G401 (cell line): Measurements from ENCODE around the gene TPM3. TPM values are rescaled to one million over a fixed set of nuclear protein-coding genes. Genes with fewer than 3 reads are reported as not detected.
"Not testable (repeated sequence)": the region's sequence is repeated elsewhere in the genome, so short reads cannot be mapped to it uniquely, and the experiment has no call there.

Experiments used
- DNase-seq: peaks from one replicate; pipeline ENCODE4 v3.0.0-alpha.2; 2015; ENCODE audit warnings: low spot score
- in situ Hi-C: cut with HindIII; loops from 2 replicates; pipeline ENCODE4 v1.10.0; 2016; ENCODE audit warnings: low sequenced_read_pairs, mixed read lengths
- total RNA-seq: library from RNA; depleted of rRNA; stranded (reverse); fragments of >200 nt; shearing (Covaris generic); gene quantifications from 2 replicates; pipeline ENCODE4 v1.2.3, GENCODE V29; 2014

The TPM3 gene
- total RNA-seq, 1 experiment from 2014 or later, result 782 TPM

GRCh38 chr1:154208677-154209388 lies 16.9 kb upstream of the TPM3 start:
- in situ Hi-C loops, result no loop called here
- no peak for DNase-seq

DNA sequence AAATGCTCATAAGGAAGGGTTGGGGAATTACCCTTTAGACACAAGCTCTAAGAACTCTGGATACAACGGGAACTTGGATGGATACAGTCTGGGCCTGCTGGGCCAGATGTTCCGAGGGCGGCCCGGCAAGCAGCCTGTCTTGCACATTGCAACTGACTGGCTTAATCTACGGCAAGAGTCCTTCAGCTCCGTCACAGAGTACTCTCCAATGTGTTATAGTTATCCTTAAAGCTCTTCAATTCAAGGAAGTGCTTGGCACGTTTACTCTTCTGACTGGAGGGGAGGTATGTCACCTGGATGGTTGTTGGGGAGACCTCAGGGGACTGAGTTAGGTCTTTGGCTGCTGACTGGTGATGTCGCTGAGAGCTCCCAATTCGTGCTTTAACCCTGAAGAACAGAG lies 15.4 kb upstream of the TPM3 start:
- no peak for DNase-seq
- in situ Hi-C loops, result no loop called here

GRCh38 chr1:154206196-154206595 lies 14.3 kb upstream of the TPM3 start, which contains the start of gene CFAP141:
TSS of gene CFAP141 (minus strand) at chr1:154206333. CDS start at chr1:154206307, 26 bp downstream.
- DNase-seq, result no peak
- in situ Hi-C loops, result no loop called here

GRCh38 chr1:154205778-154206177 lies 13.9 kb upstream of the TPM3 start:
- DNase-seq, in situ Hi-C loops: not testable (repeated sequence)

- in situ Hi-C loops, result no loop called here
- DNase-seq, result no peak
These were observed 7.6 kb upstream of the TPM3 start for GRCh38 chr1:154199563-154199879.

- DNase-seq, result peak; percentile 59
- in situ Hi-C loops, result no loop called here
These were observed 7.1 kb upstream of the TPM3 start for GRCh38 chr1:154198756-154199562.

GRCh38 chr1:154193821-154194220 lies 1.9 kb upstream of the TPM3 start:
- in situ Hi-C loops, result no loop called here
- no peak for DNase-seq

- DNase-seq, result no peak
- in situ Hi-C loops, result no loop called here
These were observed 576 bp upstream of the TPM3 start for GRCh38 chr1:154192476-154192875.

DNA sequence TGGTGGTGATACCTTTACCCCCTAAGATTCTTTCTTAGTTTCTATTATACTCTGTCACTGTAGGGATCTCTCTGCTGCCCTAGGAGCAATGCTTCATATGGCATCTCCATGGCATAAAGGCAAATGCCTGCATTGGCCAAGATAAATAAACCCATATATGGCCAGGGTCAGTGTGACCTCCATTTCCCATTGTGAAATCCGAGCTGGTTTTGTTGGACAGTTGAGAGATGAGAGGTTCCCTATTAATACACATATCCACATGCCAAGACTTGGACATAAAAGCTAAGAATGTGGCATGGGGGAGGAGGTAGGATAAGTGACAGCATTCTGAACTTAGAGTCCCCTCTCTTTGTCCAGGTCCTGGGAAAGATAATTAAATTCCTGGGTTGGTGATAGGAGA lies 1.4 kb downstream of the TPM3 start:
- in situ Hi-C loops, result no loop called here
- DNase-seq, result no peak

DNA sequence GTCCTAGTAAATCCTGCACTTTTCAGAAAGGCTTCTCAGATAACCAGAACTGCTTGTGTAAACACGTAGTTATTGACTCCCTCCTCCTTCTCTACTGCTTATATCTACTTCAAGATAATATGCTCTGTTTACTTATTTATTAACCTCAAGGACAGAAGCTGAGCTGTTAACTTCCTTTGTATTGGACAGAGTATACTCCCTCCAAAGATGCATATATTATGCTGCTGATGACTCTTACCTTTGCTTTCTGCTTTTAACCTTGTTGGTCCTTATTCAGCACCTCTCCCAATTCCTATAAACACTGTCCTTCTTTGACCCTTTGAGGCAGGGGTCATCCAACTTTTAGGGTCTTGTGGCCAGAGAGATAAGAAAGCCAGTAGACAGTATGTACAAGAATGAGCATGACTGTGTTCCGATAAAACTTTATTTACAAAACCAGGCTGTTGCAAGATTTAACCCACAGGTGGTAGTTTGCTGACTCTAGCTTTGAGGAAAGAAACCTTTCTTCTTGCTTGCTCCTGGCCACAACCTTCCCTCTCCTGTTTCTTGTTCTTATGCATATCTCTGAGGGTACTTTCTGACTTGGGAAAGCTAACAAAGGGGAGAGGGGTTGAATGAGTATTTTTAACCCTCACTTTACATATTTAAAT lies 4.9 kb downstream of the TPM3 start:
- no peak for DNase-seq
- in situ Hi-C loops, result no loop called here

- peak; percentile 11 for DNase-seq
- in situ Hi-C loops, result no loop called here
These were observed 5.7 kb downstream of the TPM3 start for GRCh38 chr1:154186177-154186576.

- in situ Hi-C loops, result no loop called here
- peak; percentile 97 for DNase-seq
These were observed 8.6 kb downstream of the TPM3 start for GRCh38 chr1:154183046-154183915.

DNA sequence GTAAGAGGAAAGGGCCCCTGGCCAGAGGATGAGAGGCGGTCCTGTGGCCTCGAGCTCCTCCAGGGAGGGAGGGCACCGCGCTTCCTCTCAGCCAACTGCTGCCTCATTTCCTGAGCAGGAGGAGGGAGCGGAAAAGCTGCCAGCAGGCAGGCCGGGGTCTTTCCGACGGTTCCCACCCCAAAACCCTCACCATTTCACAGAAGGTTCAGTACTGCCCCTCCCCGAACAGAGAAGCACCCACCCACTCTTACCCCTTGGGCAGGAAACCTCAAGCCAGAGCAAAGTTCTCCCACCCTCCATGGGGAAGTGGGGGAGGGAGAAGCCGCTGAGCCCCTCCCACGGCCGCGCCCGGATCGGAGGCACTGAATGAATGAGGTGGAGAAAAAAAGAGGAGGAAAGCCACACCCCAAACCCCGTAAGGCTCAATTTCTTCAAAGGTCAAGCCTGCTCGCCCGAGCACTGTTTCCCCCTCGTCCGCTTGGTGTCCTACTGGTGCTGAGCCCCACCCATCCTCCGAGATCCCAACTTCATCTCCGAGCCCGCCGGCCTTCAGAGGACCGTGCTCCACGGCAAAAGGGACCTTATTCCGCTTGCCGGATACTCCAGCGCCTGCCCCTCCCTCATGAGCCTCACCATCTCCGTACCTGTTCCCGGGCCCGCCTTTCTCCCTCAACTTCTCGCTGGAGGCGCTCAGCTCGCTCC lies 9.4 kb downstream of the TPM3 start:
- in situ Hi-C loops, result no loop called here

GRCh38 chr1:154181944-154182343 lies 10.0 kb downstream of the TPM3 start:
- in situ Hi-C loops, result no loop called here
- DNase-seq, result no peak

More for the DNA sequence above, 9.4 kb downstream of the TPM3 start:
- DNase-seq, result peak; percentile 48

DNA sequence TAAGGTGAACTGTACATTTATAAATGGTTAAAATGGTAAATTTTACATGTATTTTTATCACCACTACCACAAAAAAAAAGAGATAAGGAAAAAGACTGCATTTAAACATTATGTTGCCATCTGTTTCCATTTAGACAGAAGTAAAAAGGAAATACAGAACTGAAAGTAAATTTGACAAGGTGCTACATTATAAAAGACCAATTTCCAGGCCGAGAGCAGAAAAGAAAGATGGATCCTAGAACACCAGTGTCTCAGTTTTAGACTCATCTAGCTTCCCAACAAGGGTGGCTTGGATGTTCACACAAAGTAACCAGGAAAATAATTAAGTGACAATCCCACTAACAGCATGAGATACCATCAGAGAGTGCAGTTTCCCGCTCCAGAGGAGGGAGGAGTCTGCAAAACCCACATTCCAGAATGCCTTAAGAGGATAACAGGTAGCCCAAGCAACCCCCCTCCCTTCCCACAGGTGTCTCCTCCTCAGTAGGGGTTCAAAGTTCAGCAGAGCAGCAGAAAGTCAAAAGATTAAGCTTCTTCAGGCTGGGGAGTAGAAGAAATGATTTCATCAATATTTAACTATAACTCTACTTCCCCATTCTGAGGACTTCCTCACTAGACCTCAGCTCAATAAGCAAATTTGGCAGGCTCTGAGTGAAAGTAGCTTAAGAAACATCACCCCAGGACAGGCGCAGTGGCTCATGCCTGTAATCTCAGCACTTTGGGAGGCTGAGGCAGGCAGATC lies 11.8 kb downstream of the TPM3 start:
- in situ Hi-C loops, result no loop called here
- no peak for DNase-seq

DNA sequence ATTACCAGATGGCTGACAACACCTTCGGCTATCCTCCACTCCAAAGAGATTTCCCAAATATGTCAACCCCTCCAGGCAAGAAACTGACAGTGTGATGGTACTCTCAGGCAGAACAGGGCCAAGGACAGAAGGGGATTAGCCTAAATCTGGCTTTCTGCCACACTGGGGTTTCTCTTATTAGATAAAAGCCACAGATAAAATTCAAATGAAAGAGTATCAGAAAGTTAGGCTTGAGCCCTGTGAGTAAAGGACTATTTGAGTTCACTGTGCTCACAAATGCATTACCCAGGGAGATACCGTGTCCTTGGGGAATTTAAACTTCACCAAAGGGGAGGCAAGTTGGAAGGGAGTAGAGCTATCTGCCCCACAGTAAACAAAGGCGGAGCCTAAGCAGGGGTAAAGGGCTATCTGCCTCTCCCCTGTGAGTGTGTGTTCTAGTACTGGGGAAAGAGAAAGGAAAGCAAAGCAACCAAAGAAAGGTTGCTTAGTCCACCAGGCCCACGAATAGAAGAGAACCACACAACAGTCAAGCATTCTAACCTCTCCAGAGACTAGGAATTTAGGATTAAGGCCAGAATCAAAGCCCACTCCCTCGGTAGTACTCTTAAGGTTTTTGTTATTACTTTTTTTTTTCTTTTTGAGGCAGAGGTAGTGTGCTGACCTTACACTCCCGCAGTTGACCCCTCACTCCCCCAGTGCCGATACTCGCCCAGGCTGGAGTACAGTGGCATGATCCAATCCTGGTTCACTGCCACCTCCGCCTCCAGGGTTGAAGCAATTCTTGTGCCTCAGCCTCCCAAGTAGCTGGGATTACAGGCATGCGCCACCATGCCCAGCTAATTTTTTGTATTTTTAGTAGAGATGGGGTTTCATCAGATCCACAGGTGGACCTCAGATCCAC lies 12.7 kb downstream of the TPM3 start:
- DNase-seq, result peak; percentile 18
- in situ Hi-C loops, result no loop called here

DNA sequence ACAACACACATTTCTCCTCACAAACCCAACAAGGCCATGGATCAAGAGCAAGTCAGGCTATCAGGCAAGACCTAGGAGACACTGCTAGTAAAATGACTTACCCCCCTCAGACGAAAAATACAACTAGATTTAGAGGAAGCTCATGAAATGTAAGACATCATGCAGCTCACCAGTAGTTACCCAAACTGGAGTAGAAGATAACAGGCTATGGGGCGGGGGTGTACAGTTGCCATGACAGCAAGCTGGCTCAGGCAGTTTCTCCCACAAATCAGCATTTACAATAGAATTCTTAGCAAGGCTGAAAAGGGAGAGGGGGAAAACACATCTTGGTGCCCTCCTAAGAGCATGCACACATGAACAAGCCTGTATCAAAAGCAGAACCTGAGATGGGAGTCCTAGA lies 13.9 kb downstream of the TPM3 start:
- no peak for DNase-seq
- in situ Hi-C loops, result no loop called here
